Measurements from ENCODE around the gene F10.
"Not testable (repeated sequence)": the region's sequence is repeated elsewhere in the genome, so short reads cannot be mapped to it uniquely, and the experiment has no call there.

Gene F10

GRCh38 chr13:113122550-113123225 lies at the start of gene F10:
TSS of gene F10 (plus strand) at chr13:113122799. CDS start at chr13:113122856, 57 bp downstream.
- no peak for DNase-seq

GRCh38 chr13:113073942-113074341 lies 48.7 kb upstream of the F10 start:
- DNase-seq, result no peak

- DNase-seq, result no peak
Observed at GRCh38 chr13:113074401-113074800, 48.2 kb upstream of the F10 start.

GRCh38 chr13:113074876-113075275 lies 47.7 kb upstream of the F10 start:
- DNase-seq, result no peak

GRCh38 chr13:113075711-113076110 lies 46.9 kb upstream of the F10 start:
- no peak for DNase-seq

GRCh38 chr13:113076681-113077401 lies 45.8 kb upstream of the F10 start:
- no peak for DNase-seq

GRCh38 chr13:113077566-113077952 lies 45.0 kb upstream of the F10 start:
- no peak for DNase-seq

GRCh38 chr13:113077953-113078901 lies 44.4 kb upstream of the F10 start:
- DNase-seq, result no peak

GRCh38 chr13:113078902-113079780 lies 43.5 kb upstream of the F10 start:
- DNase-seq, result no peak

- DNase-seq, result not testable (repeated sequence)
Observed at GRCh38 chr13:113079781-113080080, 42.9 kb upstream of the F10 start.

GRCh38 chr13:113080361-113080831 lies 42.2 kb upstream of the F10 start:
- no peak for DNase-seq

- DNase-seq, result no peak
Observed at GRCh38 chr13:113080901-113081521, 41.6 kb upstream of the F10 start.

GRCh38 chr13:113082198-113083021 lies 40.2 kb upstream of the F10 start:
- DNase-seq, result no peak

GRCh38 chr13:113083022-113083373 lies 39.6 kb upstream of the F10 start:
- no peak for DNase-seq

- no peak for DNase-seq
Observed at GRCh38 chr13:113083402-113084061, 39.1 kb upstream of the F10 start.

- no peak for DNase-seq
Observed at GRCh38 chr13:113084094-113084942, 38.3 kb upstream of the F10 start.

- DNase-seq, result no peak
Observed at GRCh38 chr13:113084943-113085540, 37.6 kb upstream of the F10 start.

- no peak for DNase-seq
Observed at GRCh38 chr13:113086031-113086750, 36.4 kb upstream of the F10 start.
